Karpas-422 (cell line): ENCODE measurements around the gene JPH2. TPM values are rescaled to one million over a fixed set of nuclear protein-coding genes. Genes with fewer than 3 reads are reported as not detected.

Source experiments
- DNase-seq: peaks from one replicate; pipeline ENCODE4 v3.0.0-alpha.2; 2015
- H2AFZ ChIP-seq: fragments of 200-600 bp; sonication (generic); 2 replicates; pipeline ENCODE4 v1.6.1; 2014; ENCODE audit warnings: antibody characterized with exemption, low read length, mixed read lengths
- H3K27ac ChIP-seq: fragments of 200-600 bp; sonication (generic); 2 replicates; pipeline ENCODE4 v1.5.1; 2014; ENCODE audit warnings: mild to moderate bottlenecking, low read length, moderate library complexity
- H3K27me3 ChIP-seq: fragments of 200-600 bp; sonication (generic); 2 replicates; pipeline ENCODE4 v1.6.1; 2014; ENCODE audit warnings: low read length, mixed read lengths
- H3K36me3 ChIP-seq: fragments of 200-600 bp; sonication (generic); 2 replicates; pipeline ENCODE4 v1.6.1; 2014; ENCODE audit warnings: low read length, mixed read lengths; ENCODE audit not compliant: insufficient read depth
- H3K4me1 ChIP-seq: fragments of 200-600 bp; sonication (generic); 2 replicates; pipeline ENCODE4 v1.6.1; 2014; ENCODE audit warnings: mild to moderate bottlenecking, low read length, mixed read lengths
- H3K4me2 ChIP-seq: fragments of 200-600 bp; sonication (generic); 2 replicates; pipeline ENCODE4 v1.6.1; 2014; ENCODE audit warnings: low read length, low read depth, mild to moderate bottlenecking; ENCODE audit not compliant: poor library complexity, severe bottlenecking
- H3K4me3 ChIP-seq: fragments of 200-600 bp; sonication (generic); 2 replicates; pipeline ENCODE4 v1.5.1; 2014; ENCODE audit warnings: mild to moderate bottlenecking, antibody characterized with exemption, low read length, mixed read lengths
- H3K79me2 ChIP-seq: fragments of 200-600 bp; sonication (generic); 2 replicates; pipeline ENCODE4 v1.6.1; 2014; ENCODE audit warnings: mild to moderate bottlenecking, low read length, mixed read lengths
- H3K9ac ChIP-seq: fragments of 200-600 bp; sonication (generic); 2 replicates; pipeline ENCODE4 v1.6.0; 2014; ENCODE audit warnings: low read length
- H3K9me2 ChIP-seq: fragments of 200-600 bp; sonication (generic), shearing (Covaris generic); replicated peaks from 2 replicates; pipeline ENCODE4 v1.6.0; 2014; ENCODE audit warnings: mild to moderate bottlenecking, low read length, moderate library complexity; ENCODE audit not compliant: insufficient read depth
- H3K9me3 ChIP-seq: fragments of 300-700, 200-600 bp; sonication (generic); 2 replicates; pipeline ENCODE4 v1.6.1; 2014; ENCODE audit warnings: low read length, mixed read lengths
- H4K20me1 ChIP-seq: fragments of 200-600 bp; sonication (generic); 2 replicates; pipeline ENCODE4 v1.6.1; 2014; ENCODE audit warnings: mild to moderate bottlenecking, antibody characterized with exemption, low read length, low read depth; ENCODE audit not compliant: insufficient read depth
- total RNA-seq: library from RNA; depleted of rRNA; stranded (reverse); fragments of >200 nt; shearing (Covaris generic); gene quantifications from 2 replicates; pipeline ENCODE4 v1.2.3, GENCODE V29; 2014; ENCODE audit warnings: low replicate concordance

JPH2 gene
- total RNA-seq, 1 experiment from 2014 or later = not detected

- no peak overlapping the region for H3K4me2 ChIP-seq
- H3K4me3 ChIP-seq = no peak overlapping the region
- H3K9me2 ChIP-seq = no peaks in the 10 kb centered on the region
- H3K27me3 ChIP-seq = peaks cover 2% of the 10 kb centered on the region; the same call in 1 of the 2 replicates
- no peaks in the 10 kb centered on the region for H3K9me3 ChIP-seq
- H3K9ac ChIP-seq = no peak overlapping the region
- no peaks in the 10 kb centered on the region for H3K79me2 ChIP-seq
- no peak overlapping the region for H2AFZ ChIP-seq
- DNase-seq = no peak
- no peak overlapping the region for H3K27ac ChIP-seq
- no peaks in the 10 kb centered on the region for H3K36me3 ChIP-seq
- no peaks in the 10 kb centered on the region for H4K20me1 ChIP-seq
- H3K4me1 ChIP-seq = no peaks in the 10 kb centered on the region
Measured at GRCh38 chr20:44181611-44182010, 5.4 kb downstream of the JPH2 start.

GRCh38 chr20:44180814-44181213 is 6.2 kb downstream of the JPH2 start:
- no peaks in the 10 kb centered on the region for H3K36me3 ChIP-seq
- H3K4me1 ChIP-seq = no peaks in the 10 kb centered on the region
- H3K4me3 ChIP-seq = no peak overlapping the region
- H4K20me1 ChIP-seq = no peaks in the 10 kb centered on the region
- H3K9ac ChIP-seq = no peak overlapping the region
- DNase-seq = no peak
- H3K27me3 ChIP-seq = peaks cover 2% of the 10 kb centered on the region; the same call in 1 of the 2 replicates
- H3K9me3 ChIP-seq = no peaks in the 10 kb centered on the region
- no peak overlapping the region for H3K27ac ChIP-seq
- no peaks in the 10 kb centered on the region for H3K9me2 ChIP-seq
- no peaks in the 10 kb centered on the region for H3K79me2 ChIP-seq
- no peak overlapping the region for H2AFZ ChIP-seq
- H3K4me2 ChIP-seq = no peak overlapping the region

- Histone ChIP-seq H3K9me3 (no peaks in the 10 kb centered on the region), H3K27me3 (peaks cover 2% of the 10 kb centered on the region; the same call in 1 of the 2 replicates), H3K4me1 (no peaks in the 10 kb centered on the region), H4K20me1 (no peaks in the 10 kb centered on the region), H3K27ac (no peak overlapping the region), H3K4me2 (no peak overlapping the region), H3K9me2 (no peaks in the 10 kb centered on the region), H3K36me3 (no peaks in the 10 kb centered on the region), H3K4me3 (no peak overlapping the region), H3K9ac (no peak overlapping the region), H3K79me2 (no peaks in the 10 kb centered on the region), H2AFZ (no peak overlapping the region)
- DNase-seq = no peak
Measured at GRCh38 chr20:44176833-44177534, 10.0 kb downstream of the JPH2 start.

- no peaks in the 10 kb centered on the region for H3K79me2 ChIP-seq
- no peak for DNase-seq
- H3K9ac ChIP-seq = no peak overlapping the region
Measured at GRCh38 chr20:44174996-44175765, 11.8 kb downstream of the JPH2 start.

GRCh38 chr20:44173846-44174245 is 13.1 kb downstream of the JPH2 start:
- Histone ChIP-seq H3K4me1 (no peaks in the 10 kb centered on the region), H3K9ac (no peak overlapping the region), H3K27ac (no peak overlapping the region), H3K9me3 (no peaks in the 10 kb centered on the region), H3K4me2 (no peak overlapping the region), H3K79me2 (no peaks in the 10 kb centered on the region), H2AFZ (no peak overlapping the region), H4K20me1 (no peaks in the 10 kb centered on the region), H3K27me3 (peaks cover 1% of the 10 kb centered on the region; the same call in 1 of the 2 replicates), H3K9me2 (no peaks in the 10 kb centered on the region), H3K36me3 (no peaks in the 10 kb centered on the region), H3K4me3 (no peak overlapping the region)
- DNase-seq = no peak

More at GRCh38 chr20:44174996-44175765, 11.8 kb downstream of the JPH2 start:
- Histone ChIP-seq H3K4me2 (no peak overlapping the region), H4K20me1 (no peaks in the 10 kb centered on the region), H3K27me3 (peaks cover 2% of the 10 kb centered on the region; the same call in 1 of the 2 replicates), H3K4me1 (no peaks in the 10 kb centered on the region), H3K9me3 (no peaks in the 10 kb centered on the region), H2AFZ (no peak overlapping the region), H3K9me2 (no peaks in the 10 kb centered on the region), H3K27ac (no peak overlapping the region), H3K4me3 (no peak overlapping the region), H3K36me3 (no peaks in the 10 kb centered on the region)

- Histone ChIP-seq H3K27me3 (no peaks in the 10 kb centered on the region), H3K4me1 (no peaks in the 10 kb centered on the region), H3K9me2 (no peaks in the 10 kb centered on the region), H3K4me3 (no peak overlapping the region), H3K9ac (no peak overlapping the region), H3K79me2 (no peaks in the 10 kb centered on the region), H4K20me1 (no peaks in the 10 kb centered on the region), H2AFZ (no peak overlapping the region), H3K36me3 (no peaks in the 10 kb centered on the region), H3K9me3 (no peaks in the 10 kb centered on the region), H3K27ac (no peak overlapping the region), H3K4me2 (no peak overlapping the region)
- DNase-seq = no peak
Measured at GRCh38 chr20:44173116-44173515, 13.9 kb downstream of the JPH2 start.

- Histone ChIP-seq H3K4me2 (no peak overlapping the region), H3K9me3 (no peaks in the 10 kb centered on the region), H3K4me1 (no peaks in the 10 kb centered on the region), H2AFZ (no peak overlapping the region), H3K4me3 (no peak overlapping the region), H3K27me3 (no peaks in the 10 kb centered on the region), H3K9ac (no peak overlapping the region), H3K36me3 (no peaks in the 10 kb centered on the region), H3K9me2 (no peaks in the 10 kb centered on the region), H3K79me2 (no peaks in the 10 kb centered on the region), H3K27ac (no peak overlapping the region), H4K20me1 (no peaks in the 10 kb centered on the region)
- no peak for DNase-seq
Measured at GRCh38 chr20:44172572-44172950, 14.4 kb downstream of the JPH2 start.

GRCh38 chr20:44171775-44172571 is 15.0 kb downstream of the JPH2 start:
- Histone ChIP-seq H3K4me3 (no peak overlapping the region), H3K4me2 (no peak overlapping the region), H3K9me3 (no peaks in the 10 kb centered on the region), H3K9ac (no peak overlapping the region), H3K27me3 (no peaks in the 10 kb centered on the region), H3K9me2 (no peaks in the 10 kb centered on the region), H3K79me2 (no peaks in the 10 kb centered on the region), H4K20me1 (no peaks in the 10 kb centered on the region), H3K27ac (no peak overlapping the region), H3K4me1 (no peaks in the 10 kb centered on the region), H2AFZ (no peak overlapping the region), H3K36me3 (no peaks in the 10 kb centered on the region)
- DNase-seq = no peak
